Ammon's horn (tissue), 1 donor: ENCODE measurements around the gene HCAR2.
"Not testable (repeated sequence)": the region's sequence is repeated elsewhere in the genome, so short reads cannot be mapped to it uniquely, and the experiment has no call there.

Source experiments
- DNase-seq: peaks from one replicate; pipeline ENCODE4 v3.0.0-alpha.2; 2016; ENCODE audit warnings: low spot score

Gene HCAR2

DNA sequence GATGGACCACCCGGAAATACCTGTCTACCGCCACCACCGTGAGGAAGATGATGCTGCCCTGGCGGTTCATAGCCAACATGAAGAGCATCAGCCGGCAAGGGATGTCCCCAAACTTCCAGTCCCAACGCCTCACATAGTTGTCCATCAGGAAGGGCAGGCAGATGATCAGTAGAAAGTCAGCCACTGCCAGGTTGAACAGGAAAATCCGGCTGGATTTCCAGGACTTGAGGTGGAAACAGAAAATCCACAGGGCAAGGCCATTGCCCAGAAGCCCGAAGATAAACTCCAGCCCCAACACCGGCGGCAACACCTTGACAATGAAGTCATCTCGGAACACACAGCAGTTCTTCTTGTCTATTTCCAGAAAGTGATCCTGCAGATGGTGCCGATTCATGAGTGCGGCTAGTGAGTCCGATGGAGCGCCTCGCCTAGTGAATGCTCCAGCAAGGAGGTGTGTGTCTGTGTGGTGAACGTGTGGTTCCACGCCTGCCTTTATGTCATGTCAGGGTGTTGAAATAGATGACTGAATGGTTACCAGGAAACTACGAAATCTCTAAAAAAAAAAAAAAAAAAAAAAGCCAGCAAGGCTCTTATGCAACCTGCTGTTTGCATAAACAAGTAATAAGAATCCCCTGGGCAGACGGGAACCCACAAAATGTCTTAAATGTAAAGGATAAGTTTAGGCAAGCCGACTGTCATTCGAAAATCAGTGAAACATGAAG is at the start of gene HCAR2:
Gene HCAR2 (minus strand): TSS at position 468 of the 722 bp plus-strand sequence. CDS start 74 bp downstream, at position 394.
- DNase-seq: peak; percentile 29

DNA sequence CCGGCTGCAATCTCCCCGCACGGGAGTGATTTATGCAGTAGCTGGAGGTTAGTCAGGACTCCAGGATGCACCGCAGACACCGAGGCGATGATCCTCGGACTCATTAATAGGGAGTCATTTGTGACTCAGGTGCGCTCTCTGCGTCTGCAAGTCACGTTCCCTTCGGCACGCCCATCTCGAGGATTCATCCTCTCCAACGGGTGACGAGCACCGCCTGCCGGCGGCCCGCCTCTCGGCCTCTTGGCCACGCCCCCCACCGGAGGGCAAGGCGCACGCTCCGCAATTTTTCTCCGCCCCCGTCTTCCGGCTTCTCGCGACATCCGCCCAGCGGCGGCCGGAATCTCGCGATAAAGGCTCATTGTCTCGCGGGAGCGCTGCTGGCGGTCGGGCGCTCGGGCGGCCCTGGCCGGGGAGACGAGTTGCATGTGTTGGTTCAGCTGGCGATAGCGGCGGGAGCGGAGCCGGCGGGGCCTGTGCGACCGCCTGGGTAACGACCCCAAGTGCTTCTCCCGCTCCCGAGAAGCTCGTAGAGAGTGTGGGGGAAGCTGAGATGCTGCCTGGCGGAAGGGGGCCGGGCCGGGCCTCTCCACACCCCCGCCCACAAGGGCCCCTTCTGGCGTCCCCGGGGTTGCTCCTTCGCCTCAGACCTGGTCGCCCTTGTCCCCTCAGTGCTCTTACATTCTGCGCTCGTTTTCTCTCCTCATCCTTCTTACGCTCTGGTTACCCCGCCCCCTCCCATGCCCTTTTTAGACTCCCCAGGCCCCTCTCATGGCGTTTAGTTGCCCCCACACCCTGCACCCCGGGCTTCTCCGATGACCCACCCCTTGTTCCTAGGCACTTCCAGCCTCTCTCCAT is 49.5 kb upstream of the HCAR2 start, which contains the start of gene DENR:
Gene DENR (plus strand): TSS at position 361 of the 855 bp plus-strand sequence. CDS start 878 bp downstream, outside the sequence.
- DNase-seq: peak; percentile 95

DNA sequence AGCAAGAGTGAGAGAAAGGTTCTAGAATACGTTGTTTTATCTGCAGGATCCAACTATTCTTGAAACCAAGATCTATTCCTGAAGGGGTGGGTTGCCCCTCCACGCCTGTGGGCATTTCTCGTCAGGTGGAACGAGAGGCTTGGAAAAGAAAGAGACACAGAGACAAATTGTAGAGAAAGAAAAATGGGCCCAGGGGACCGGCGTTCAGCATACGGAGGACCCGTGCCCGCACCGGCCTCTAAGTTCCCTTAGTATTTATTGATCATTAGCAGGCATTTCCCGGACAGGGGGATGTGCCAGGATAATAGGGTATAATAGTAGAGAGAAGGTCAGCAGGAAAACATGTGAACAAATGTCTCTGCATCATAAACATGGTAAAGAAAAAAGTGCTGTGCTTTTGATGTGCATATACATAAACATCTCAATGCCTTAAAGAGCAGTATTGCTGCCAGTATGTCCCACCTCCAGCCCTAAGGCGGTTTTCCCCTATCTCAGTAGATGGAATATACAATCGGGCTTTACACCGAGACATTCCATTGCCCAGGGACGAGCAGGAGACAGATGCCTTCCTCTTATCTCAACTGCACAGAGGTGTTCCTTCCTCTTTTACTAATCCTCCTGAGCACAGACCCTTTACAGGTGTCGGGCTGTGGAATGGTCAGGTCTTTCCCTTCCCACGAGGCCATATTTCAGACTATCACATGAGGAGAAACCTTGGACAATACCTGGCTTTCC is 47.8 kb upstream of the HCAR2 start:
- not testable (repeated sequence) for DNase-seq

DNA sequence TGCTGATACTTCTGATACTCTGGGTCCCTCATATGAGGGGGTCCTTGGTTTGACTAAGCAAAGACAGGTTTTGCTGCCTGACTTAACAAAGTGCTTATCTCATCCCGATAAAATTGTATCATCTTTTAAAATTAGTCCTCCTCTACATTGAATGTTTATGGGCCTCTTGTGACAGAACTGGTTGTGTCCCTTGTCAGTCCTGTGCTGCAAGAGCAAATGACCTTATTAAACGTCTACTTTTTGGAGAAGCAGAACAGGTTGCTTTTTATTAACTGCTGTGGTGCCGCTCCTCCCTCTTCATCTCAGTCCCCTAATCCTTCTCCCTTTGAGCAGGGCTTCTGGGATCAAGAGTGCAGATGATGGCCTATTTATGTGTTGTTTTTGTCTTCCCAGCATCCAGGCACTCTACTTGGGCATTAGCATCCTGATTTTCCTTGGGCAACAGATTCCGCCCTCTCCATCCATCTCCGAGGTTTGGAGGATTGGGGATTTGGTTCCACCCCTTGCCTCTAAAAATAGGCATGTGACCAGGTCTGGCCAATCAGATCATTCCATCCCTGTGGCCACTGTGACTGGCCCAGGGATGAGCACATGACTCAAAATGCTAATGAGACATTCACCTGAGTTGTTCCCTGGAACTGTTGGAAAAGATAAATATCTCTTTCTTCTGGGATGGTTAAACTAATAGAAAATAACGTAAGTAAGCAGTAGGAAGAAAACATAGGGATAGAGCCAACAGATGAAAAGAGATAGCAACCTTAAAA is 46.6 kb upstream of the HCAR2 start:
- no peak for DNase-seq

DNA sequence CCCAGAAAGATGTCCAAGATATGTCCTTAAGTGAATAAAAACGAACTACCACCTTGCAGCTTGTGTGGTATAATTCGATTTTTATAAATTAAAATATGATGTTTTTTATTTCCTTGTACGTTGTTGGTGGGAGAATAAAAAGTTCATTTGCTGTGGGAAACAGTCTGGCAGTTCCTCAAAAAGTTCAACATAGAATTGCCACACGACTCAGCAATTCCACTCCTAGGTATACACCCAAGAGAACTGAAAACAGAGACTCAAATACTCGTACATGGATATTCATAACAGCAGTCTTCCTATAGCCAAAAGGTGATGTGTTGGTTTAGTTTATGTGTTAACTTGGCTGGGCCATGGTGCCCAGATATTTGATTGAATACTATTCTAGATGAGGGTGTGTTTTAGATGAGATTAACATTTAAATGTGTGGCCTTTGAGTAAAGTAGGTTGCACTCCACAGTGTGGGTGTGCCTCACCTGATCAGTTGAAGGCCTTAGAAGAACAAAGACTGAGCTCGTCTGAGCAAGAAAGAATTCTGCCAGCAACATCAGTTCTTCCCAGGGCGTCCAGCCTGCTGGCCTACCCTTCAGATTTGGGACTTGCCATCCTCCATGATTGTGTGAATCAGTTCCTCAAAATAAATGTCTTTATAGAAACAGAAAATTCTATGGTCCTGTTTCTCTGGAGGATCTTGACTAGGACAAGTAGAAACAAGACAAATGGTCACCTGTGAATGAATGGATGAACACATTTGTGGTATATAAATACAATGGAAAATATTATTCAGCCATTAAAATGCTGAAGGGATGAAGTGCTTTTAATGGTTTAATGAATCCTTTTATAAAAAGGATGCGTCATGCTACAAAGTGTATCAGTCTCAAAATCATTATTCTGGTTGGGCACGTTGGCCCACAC is 44.3 kb upstream of the HCAR2 start:
- DNase-seq: no peak

DNA sequence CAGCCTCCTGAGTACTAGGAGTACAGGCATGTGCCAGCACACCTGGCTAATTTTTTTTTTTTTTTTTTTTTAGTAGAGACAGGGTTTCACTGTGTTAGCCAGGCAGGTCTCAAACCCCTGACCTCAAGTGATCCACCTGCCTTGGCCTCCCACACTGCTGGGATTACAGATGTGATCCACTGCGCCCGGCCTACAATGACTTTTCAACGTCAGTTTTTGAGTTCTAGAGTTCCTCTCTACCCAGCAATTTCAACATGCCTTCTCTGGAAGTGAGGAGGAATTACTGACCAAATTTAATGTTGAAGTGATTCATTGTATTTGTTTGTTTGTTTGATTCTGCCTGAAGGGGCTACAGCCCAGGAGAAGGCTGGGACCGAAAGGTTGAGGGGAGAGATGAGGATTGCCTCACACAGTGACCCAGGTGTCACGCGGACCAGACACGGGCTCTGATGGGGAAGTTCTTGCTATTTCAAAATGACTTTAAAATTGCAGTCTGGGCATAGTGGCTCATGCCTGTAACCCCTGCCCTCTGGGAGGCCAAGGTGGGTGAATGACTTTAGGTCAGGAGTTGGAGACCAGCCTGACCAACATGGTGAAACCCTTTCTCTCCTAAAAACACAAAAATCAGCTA is 40.9 kb upstream of the HCAR2 start:
- peak; percentile 30 for DNase-seq

DNA sequence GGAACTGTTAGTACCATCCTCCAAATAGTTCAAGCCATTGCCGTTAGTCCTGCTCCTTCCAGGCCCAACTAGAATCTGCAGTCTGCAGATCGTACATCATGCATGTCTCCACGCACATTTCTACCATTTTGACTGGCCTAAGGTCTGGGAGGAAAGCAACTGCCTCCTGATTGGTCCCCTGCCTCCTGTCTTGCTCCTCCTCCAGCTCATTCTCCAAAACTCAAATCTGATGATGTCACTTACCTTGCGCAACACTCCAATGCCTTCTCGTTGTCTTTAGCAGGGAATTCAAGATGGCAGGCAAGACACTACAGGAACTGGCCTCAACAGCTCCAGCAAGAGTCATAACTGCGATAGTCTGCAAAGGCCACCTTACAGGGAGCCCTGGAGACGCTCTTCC is 37.2 kb upstream of the HCAR2 start:
- DNase-seq: no peak

DNA sequence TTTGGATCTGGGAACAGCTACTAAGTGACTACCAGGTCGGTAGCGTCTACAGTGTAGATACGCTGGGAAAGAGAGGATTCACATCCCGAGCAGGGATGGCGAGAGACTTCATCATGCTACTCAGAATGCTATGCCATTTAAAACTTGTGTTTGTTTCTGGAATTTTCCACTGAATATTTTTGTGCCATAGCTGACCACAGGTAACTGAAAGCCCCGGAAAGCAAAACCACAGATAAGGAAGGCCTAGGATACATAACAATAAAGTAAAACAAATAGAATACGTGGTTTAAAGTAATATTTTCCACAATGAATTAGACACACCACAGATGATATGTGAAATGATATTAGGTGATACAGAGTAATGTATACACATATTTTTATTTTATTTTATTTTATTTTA is 35.4 kb upstream of the HCAR2 start:
- no peak for DNase-seq

DNA sequence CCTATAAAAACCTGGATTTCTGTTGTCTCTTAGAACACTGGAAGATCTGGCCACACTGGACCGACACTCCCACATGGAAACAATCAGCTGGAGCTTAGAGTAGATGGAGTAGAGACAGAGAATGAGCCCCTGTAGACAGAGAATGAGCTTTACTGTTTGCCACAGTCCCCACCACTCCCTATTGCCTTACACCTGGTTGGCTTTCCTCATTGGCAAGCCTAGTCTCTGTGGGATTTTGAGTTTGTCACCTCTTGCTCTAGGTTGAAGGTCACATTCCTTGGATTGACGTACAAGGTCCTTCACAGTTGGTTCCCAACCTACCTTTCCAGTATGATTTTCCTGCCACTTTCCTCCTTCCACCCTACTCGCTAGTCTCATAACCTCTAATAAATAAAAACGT is 29.5 kb upstream of the HCAR2 start:
- DNase-seq: no peak

DNA sequence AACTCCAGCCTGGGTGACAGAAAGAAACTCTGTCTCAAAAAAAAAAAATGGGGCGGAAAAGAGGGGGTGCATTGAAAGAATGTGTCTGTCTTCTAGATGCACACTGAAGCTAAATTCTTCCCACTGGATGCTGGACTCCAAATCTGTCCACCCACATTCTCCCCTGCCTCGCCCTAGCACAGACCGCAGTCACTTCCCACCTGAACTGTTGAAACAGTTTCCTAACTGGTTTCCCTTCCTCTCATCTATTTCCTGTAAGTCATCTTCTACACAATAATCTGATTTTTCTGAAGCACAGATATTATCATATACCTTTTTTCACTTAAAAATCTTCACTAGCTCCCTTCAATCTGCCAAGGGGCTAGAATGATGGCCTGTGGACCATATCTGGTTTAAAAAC is 29.0 kb upstream of the HCAR2 start:
- DNase-seq: no peak

DNA sequence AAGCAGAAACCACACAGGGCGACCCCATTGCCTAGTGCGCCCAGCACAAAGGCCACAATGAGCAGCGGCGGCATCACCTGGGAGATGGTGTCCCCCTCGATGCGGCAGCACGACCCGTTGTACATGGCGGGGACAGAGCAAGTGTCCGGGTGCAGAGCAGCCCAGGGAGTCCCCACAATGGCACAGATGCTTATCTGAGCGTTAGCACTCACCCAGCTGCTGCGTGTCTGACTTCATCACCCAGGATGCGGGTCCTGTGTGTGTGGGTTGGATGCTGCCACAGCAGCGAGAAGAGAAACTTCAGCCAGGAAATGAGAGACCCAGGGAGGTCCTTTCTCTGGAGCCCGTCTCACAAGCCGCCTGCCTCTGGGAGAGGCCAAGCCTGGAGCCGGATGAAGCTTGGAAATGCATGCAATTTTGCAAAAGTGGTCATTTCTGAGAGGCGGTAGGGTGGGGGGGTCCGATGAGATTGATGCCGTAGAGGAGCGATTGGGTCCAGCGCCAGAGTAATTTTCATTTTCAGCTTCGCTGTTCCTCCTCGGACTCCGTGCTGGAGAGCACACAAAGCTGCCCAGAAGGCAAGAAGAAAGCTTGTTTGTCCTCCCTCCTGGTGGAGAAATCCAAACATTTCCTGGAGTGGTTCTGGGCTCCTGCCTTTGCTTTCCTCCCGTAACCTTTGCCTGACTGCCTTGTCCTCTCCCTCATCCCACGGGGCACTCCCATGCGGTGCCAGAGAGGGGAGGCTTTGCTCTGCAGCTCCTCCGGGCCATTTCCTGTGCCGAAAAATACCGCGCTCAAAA is 27.3 kb upstream of the HCAR2 start, which contains the start of gene HCAR1:
Gene HCAR1 (minus strand): TSS at position 630 of the 800 bp plus-strand sequence. CDS start 505 bp downstream, at position 125.
- DNase-seq: no peak

DNA sequence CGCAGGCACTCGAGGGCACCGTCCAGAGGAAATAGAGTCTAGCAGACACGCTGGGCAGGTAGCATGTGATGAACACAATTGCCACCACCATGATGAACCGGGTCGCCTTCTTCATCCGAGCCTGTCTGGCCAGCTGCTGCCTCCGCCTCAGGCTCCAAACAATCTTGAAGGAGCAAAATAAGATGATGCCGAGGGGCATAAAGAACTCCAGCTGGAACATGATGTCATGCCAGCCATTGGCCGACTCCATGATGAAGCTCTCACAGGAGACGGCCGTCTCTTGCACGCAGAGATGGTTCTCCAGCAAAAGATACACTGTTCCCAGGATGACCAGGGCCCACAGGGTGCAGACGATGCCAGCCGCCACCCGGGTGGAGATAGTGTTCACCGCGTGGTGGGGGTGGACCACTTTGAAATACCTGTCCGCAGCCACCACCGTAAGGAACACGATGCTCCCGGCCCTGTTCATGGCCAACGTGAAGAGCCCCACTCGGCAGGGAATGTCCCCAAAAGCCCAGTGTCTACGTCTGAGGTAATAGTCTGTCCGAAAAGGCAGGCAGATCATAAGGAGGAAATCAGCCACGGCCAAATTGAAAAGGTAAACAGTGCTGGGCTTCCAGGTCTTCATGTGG is 26.5 kb upstream of the HCAR2 start:
- DNase-seq: no peak

DNA sequence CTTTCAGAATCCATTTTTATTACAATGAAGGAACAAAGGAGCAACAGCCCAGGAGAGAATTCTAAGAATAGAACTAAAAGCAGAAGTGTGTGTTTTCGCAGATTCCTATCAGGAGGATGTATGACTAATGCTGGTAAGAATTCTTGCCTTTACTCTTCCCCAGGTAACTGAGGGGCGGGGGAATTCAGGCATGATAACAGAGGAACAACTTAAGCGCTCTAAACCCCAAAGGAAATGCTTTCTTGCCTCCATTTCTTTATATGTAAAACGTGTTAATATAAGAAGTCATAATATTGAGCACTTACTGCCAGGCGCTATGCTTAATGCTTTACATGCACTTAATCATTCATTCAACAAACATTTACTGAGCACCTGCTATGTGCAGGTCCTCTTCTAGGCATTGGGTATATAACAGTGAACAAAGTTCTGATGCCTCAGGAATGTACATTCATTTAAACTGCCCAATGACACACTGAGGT is 23.0 kb upstream of the HCAR2 start:
- DNase-seq: no peak

DNA sequence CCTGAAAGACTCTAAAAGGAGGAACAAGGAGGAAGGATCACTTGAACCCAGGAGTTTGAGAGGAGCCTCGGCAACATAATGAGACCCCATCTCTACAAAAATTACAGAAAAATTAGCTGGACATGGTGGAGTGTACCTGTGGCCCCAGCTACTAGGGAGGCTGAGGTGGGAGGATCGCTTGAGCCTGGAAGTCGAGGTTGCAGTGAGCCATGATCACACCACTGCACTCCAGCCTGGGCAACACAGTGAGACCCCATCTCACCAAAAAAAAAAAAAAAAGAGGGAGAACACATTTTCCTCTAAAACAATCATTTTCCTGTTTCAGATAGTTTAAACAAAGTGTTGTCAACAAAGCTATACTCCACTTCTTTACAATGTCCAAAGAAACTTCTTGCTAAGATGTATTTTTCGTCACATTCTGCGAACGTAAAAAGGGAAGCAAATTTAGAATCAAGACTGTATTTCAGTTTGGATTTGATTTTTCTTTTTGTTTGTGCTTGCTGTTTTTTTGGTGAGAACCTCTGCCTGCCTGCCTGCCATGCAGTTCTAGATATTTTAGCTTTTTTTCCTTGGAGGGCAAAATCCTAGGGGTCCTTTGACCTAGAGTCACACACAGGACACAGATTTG is 22.4 kb upstream of the HCAR2 start:
- DNase-seq: no peak

DNA sequence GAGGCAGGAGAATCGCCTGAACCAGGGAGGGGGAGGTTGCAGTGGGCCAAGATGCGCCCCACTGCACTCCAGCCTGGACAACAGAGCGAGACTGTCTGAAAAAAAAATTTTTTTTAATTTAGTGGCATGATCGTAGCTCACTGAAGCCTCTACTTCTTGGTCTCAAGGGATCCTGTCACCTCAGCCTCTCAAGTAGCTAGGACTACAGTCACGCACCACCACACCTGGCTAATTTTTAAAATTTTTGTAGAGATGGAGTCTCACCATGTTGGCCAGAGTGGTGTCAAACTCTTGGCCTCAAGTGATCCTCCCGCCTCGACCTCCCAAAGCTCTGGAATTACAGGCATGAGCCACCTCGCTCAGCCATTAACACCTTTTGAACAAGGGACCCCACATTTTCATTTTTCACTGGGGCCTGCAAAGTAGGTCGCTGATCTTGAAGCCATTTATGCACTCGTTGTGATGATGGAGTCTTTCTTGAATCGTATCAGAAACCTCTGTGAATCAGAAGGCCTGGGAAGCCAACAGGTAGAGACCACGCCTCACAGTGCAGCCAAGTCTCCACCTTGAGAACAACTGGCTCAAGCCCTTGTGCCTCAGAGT is 21.6 kb upstream of the HCAR2 start:
- DNase-seq: no peak

DNA sequence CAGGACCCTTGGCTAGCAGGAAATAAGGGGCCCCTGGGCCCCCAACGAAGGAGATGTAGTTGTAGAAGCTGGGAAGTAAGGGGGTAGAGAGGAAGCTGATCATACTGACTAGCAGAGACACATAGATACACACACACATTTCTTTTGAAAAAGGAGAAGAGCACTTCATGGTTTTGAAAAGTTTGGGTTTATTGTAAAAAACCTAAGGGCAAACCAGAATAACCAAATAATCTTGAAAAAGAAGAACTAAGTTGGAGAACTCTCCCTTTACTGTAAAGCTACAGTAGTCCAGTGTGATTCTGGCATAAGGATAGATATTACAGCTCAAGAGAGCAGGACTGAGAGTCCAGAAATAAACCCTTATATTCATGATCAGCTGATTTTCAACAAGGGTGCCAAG is 19.2 kb upstream of the HCAR2 start:
- DNase-seq: no peak

DNA sequence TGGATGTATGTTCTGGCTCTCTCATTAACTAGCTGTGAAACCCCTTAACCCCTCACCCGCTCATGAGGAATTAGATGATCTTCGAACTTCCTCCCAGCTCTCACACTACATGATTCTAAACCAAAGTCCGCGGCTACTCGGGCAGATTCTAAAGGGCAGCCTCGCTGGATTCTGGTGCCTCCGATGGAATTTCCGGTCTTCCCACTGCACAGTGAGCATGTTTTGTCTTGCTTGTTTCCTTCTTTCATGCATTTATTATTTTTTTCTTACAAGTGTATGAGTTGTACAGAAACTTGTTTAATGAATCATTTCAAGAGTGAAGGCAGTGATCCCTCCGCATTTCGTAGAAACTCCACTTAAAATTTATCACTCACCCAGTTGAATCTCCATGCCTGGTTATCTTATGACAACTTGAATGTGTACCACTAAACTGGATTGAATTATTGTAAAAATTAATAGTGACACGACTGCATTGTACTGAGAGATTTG is 17.9 kb upstream of the HCAR2 start:
- DNase-seq: no peak
